Lower leg skin (tissue), 3 donors: ENCODE measurements around the gene APBB2.

Experiments
- POLR2A ChIP-seq, 2 donors: fragments of 450-650 bp; IDR thresholded peaks; one replicate each; pipeline ENCODE4 v1.6.1; 2016 to 2017; ENCODE audit warnings: antibody characterized with exemption in 2 of 2, mild to moderate bottlenecking in 1 of 2, moderate library complexity in 1 of 2
- TF ChIP-seq, protein P1 (sequence below), 3 donors: fragments of 450-650 bp; IDR thresholded peaks; one replicate each; pipeline ENCODE4 v1.5.1; 2016; ENCODE audit warnings: antibody characterized with exemption in 3 of 3, mild to moderate bottlenecking in 3 of 3, moderate library complexity in 2 of 3

DNA sequence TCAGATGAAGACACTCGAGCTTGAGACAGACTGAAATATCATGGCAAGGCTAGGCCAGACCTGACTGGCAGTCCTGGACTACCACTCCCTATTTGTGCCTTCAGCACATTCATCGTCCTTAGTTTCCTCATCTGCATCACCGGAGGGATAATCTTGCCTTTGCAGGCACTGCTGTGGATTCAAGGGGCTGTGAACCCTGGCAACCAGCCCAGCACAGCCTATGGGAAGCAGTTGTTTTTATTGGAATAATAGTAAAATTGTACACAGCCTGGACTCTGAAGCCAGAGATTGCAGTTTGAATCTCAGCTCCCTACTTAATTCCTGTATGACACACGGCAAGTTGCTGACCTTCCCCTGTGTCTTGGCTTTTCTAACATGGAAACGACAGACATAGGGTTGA is 303.6 kb downstream of the APBB2 start:
- TF ChIP-seq, protein P1, sequence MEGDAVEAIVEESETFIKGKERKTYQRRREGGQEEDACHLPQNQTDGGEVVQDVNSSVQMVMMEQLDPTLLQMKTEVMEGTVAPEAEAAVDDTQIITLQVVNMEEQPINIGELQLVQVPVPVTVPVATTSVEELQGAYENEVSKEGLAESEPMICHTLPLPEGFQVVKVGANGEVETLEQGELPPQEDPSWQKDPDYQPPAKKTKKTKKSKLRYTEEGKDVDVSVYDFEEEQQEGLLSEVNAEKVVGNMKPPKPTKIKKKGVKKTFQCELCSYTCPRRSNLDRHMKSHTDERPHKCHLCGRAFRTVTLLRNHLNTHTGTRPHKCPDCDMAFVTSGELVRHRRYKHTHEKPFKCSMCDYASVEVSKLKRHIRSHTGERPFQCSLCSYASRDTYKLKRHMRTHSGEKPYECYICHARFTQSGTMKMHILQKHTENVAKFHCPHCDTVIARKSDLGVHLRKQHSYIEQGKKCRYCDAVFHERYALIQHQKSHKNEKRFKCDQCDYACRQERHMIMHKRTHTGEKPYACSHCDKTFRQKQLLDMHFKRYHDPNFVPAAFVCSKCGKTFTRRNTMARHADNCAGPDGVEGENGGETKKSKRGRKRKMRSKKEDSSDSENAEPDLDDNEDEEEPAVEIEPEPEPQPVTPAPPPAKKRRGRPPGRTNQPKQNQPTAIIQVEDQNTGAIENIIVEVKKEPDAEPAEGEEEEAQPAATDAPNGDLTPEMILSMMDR (IDR thresholded peaks at IDR 0.05): no peak
- TF ChIP-seq POLR2A (IDR thresholded peaks at IDR 0.05): no peak
